Non-pigmented ciliary epithelial cell (primary cell): ENCODE measurements around the gene TPRG1L.
"Not testable (repeated sequence)": the region's sequence is repeated elsewhere in the genome, so short reads cannot be mapped to it uniquely, and the experiment has no call there.

ENCODE experiments used
- DNase-seq: peaks from one replicate; pipeline ENCODE4 v3.0.0-alpha.2; 2010; ENCODE audit warnings: low read depth

Gene TPRG1L

GRCh38 chr1:3609016-3609768 lies 15.6 kb upstream of the TPRG1L start:
- no peak for DNase-seq

DNA sequence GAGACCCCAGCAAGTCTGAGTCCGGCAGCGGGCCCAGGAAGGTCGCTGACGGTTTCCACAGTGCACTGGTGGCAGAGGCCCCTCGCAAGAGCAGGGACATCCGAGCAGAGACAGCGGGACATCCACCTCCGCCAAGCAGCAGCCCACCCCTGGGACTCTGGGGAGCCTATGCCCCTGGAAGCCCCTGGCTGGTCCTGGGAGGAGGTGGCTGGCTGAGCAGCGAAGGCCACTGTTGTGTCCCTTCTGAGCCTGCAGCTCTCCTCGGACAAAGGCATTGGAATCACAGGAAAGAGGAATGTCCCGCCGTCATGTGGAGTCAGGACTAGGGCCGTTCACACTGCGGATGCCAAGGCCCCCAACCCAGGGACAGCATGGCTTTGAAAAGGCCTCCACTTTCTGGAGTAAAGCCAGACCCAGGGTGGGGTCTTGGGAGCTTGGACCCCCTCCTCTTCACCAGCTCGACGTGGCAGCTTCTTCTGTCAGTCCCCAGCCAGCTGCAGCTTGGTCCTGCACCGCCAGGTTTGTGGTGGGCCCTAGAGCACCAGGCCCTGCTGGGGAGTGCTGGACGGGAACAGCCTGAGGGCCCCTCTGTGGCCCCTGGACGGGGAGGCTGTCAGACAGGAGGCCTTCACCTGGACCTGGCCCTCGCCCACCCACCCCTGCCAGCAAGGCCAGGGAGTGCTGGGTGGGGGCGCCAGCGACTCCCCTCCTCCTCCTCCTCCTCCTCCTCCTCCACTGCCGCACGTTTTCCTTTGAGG lies 14.9 kb upstream of the TPRG1L start:
- no peak for DNase-seq

- no peak for DNase-seq
These were observed 14.2 kb upstream of the TPRG1L start for GRCh38 chr1:3610527-3611169.

DNA sequence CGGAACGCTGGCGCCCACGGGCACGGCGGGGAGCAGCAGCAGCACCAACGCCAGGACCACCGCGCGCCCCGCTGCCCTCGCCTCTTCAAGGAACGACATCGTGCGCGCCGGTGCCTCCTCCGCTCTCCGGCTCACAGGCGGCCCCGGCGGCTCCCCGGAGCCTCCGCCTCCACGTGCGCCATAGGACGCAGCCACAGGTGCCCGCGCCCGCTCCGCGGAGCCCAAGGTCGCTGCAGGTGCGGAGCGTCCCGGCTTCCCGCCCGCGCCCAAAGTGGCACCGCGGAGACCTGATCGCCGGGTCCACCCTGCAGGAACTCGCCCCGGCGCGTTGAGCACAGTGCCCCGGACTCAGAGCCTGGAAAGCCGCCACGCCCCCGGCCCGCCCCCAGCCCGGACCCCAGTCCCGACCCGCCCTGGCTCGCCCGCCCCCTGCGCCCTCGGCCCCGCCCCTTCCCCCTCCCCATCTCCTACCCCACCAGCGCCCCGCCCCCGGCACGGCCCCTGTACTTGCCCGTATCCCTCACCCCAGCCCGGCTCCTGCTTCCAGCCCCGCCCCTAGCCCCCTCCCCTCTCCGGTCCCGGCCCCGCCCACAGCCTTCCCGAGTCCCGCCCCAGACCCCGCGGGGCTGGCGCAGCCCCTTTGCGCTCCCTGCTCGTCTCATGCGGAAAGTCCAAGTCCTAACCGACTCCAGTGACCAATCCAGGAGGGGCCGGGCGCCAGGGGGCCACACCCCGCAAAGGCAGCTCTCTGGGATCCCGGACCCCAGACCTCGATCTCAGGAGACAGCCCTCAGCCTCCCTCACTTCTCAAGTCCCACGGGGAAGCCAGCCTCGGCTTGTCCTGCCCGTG lies 13.4 kb upstream of the TPRG1L start, which contains the start of gene MEGF6:
MEGF6 (minus strand) TSS at position 339 of the 850 bp plus-strand sequence; CDS start at position 99, 240 bp downstream.
- DNase-seq = no peak

- no peak for DNase-seq
These were observed 12.7 kb upstream of the TPRG1L start for GRCh38 chr1:3612123-3612522.

DNA sequence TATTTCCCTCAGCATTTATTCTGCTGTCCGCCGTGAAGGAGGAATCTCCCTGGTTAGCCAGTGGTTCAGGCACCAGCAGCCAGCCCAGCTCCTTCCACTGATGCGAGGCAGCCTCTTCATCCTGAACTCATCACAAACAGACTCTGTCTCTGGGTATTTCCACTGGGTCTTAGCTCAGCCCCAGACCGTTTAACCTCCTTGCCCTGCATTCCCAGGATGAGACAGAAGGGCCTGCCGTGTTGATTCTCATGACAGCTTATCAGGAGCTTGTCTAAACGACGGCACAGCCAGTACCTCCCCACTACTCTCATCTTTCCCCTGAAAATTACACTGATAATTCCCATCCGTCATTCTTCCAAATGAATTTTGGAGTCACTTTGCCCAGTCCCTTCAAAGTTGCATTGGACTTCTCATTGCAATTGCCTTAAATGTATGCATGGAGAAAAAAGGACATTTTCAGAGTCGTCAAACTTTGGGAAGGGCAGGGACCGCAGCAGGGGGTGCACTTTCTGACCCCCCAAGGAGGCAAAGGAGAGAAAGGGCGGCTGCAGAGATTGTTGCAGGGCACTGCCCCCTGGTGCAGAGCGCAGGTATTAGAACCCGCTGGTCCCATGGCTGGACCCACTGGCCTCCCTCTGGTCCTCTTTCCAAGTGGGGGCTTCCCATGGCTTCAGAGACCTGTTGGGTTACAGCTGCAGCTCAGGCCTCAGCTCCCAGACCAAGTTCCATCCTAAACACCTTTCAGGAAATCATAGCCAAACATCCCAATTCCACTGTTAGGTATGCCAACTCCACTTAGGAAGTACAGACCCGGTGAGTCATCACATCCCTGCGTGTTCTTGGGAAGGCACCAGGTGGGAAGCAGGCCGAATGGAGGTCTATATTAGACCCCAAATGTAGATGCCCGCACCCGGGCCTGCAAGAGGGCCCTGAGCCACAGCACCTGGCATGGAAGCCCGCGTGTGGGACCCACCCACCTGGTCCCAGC lies 9.8 kb upstream of the TPRG1L start:
- no peak for DNase-seq

DNA sequence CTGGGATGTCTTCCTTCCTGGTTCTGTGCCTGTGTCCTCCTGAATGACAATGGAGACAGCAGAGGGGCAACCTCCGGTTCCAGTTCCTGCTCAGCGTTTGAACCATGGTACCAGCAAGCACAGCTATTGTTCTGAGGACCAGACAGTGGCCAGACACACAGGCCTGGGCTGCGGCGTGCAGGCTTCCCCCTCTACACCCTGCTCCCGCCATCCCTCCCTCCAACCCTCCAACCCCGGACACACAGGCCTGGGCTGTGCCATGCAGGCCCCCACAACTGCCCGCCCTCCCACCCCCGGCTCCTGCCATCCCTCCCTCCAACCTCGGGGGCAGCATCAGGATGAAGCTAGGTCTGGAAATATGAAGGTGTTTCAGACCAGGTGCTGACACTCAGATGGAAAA lies 8.0 kb upstream of the TPRG1L start:
- DNase-seq = no peak

DNA sequence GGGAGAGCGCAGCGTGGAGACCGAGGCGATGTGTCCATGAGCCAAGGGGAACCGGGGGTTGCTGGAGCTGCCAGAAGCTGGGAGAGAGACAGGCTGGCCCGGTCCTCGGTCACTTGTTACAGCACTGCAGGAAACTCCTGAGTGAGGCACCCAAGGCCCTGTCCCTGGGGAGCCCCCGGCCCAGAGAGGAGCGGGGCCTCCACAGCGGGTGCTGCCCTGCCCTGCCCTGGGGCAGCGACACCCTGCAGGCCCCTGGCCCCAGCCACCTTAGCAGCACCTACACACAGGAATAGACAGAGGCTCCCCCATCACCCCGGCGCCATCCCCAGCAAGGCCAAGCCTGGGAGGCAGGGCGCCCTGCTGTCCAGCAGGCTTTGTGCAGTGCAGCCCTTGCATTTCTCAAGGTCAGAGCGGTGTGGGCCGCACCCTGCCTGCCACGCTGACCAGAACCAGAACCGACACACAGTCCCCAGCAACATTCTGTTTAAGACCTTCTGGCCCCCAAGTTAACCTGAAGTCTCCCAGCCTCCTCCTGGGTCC lies 6.9 kb upstream of the TPRG1L start:
- DNase-seq = no peak

DNA sequence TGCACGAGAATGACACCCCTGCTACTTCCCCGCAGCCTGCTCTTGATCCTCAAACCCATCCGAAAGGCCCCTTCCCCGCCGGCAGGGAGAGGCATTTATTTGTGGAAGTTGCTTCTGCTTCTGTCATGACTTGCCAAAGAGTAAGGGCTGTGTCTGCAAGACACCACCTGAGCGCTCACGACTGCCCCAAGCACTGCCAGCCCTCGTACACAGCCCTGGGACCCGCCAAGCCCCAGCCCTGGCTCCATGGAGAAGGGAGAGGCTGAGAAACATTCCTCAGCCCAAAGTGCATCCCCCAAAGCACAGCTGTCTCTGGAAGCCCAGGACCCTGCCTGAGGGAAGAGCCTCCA lies 6.3 kb upstream of the TPRG1L start:
- DNase-seq = no peak

GRCh38 chr1:3618881-3619671 lies 5.7 kb upstream of the TPRG1L start:
- no peak for DNase-seq

- DNase-seq = no peak
These were observed 4.1 kb upstream of the TPRG1L start for GRCh38 chr1:3620708-3621107.

GRCh38 chr1:3621151-3621671 lies 3.6 kb upstream of the TPRG1L start:
- DNase-seq = not testable (repeated sequence)

DNA sequence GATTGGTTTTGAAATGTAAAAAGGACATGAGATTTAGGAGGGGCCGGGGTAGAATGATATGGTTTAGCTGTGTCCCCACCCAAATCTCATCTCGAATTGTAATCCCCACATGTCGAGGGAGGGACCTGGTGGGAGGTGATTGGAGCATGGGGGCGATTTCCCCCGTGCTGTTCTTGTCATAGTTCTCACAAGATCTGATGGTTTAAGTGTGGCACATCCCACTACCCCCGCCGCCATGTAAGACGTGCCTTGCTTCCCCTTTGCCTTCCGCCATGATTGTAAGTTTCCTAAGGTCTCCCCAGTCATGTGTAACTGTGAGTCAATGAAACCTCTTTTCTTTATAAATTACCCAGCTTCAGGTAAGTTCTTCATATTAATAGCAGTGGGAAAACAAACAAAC lies 2.7 kb upstream of the TPRG1L start:
- not testable (repeated sequence) for DNase-seq

- no peak for DNase-seq
These were observed 1.2 kb upstream of the TPRG1L start for GRCh38 chr1:3623441-3624199.

- DNase-seq = no peak
These were observed 514 bp downstream of the TPRG1L start for GRCh38 chr1:3625151-3625907.

GRCh38 chr1:3626025-3626424 lies 1.2 kb downstream of the TPRG1L start:
- no peak for DNase-seq

DNA sequence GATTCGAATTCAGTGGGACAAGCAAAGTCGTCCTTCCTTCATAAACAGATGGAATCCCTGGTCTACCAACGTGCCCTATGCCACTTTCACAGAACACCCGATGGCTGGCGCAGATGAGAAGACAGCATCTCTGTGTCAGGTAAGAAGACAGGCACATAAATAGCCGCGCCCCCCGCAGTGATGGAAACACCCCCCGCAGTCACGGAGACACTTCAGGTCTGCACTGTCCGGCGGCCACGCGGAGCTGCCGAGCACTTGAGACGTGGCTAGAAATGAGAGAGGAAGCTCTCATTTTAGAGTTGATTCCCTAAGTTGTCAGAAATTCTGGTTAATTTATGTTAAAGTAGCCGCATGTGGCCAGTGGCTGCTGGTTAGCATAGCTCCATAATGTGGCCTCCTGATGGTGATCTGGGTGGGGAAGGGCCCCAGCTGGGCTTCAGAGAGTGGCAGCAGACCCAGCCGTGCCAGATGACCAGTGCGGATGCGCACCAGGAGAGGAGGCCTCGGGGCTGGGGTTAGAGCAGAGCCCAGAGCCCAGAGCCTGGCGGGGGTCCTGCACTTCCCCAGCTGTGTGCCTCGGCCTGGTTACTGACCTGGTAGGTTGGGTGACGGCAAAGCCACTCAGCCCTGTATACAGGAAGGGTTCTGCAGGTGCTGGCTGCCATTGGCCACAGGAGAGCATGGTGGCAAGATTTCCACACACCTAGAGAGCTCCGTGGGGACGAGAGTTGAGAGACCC lies 2.9 kb downstream of the TPRG1L start:
- DNase-seq = no peak
